HG02798 (cell line): Measurements from ENCODE around the gene XRCC1.
A peak's percentile ranks its signal among the peaks of the same experiment; 100 is the strongest.

Experiments used
- ATAC-seq: cut with Tn5 transposase; IDR thresholded peaks from one replicate; pipeline ENCODE4 v1.9.1; 2021; ENCODE audit warnings: mild to moderate bottlenecking; ENCODE audit not compliant: unreplicated experiment, poor library complexity

XRCC1 gene

DNA sequence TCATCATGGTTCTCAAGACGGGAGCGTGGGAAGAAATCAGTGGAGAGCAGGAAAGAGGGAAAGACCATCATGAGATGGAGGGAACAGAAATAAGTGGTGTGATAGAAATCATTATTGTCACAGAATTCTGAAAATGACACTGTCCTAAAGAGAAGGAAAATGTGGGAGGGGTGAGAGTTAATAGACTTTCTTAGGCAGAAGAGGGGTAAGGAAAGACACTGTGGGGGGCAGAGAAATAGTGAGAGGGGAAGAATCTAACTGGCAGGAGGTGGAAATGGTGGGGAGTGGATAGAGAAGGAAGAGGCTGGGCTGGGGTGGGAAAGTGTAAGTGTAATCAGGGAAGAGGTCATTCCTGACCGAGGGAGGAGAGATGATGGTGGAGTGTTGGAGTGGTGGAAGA lies 3.5 kb upstream of the XRCC1 start:
- no peak for ATAC-seq

DNA sequence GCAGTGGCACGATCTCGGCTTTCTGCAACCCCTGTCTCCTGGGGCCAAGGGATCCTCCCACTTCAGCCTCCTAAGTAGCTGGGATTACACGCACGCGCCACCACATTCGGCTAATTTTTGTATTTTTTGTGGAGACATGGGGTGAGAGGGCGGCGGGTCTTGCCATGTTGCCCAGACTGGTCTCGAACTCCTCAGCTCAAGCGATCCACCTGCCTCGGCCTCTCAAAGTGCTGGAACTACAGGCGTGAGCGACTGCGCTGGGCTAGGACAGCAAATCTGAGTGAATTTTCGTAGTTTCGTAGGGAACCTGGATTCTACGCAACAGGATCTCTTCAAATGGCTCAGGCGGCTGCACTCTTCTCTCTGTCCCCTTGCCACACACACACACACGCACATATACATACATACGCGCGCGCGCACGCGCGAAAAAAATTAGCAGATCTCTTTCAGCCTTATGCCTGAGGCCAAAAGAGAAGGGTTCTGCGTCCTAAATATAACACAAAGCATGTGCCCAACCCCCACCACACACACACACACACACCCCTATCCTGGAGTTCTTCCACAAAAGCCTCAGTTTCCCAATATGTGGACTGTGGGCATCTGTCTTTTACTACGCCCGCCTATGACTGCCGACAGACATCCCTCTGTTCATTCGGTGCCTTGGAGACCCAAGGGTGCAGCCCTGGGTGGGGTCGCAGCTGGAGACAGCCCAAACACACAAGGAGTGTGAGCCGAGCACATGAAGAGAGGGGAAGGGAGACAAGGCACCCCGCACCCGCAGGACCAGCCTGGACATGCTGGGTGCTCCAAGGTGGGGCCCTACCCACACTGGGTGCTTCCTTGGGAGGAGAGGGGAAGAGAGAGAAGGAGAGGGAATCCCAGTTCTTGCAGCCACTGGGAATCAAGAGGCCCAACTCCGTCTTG lies 890 bp upstream of the XRCC1 start:
- ATAC-seq: no peak

DNA sequence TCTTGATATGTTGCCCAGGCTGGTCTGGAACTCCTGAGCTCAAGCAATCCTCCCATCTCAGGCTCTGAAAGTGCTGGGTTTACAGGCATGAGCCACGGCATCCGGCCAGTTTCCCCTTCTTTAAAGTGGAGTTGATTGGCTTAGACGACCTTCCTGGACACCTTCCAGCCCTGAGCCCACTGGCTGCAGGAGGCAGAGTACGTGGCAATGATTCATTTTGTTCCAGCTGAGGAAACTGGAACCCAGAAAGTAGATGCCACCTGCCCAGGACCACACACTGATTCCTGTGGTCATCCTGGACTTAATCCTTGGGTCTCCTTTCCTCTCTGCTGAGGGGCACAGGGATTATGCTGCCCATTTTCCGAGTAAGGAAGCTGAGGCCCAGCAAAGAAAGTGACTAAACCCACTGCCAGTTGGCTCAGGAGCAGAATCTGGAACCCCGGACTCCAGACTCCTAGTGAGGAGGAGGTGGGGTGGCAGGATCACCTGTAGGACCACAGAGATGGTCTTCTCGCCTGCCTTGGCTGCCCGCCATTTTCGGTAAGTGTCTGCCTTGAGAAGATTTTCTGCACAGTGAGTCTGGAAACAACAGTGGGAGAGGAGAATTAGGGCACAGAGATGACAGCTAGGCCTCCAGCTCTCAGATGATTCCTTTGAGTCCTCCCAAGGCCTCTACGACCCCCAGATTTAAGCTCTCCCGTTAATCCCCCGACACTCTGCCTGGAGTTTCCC lies 737 bp downstream of the XRCC1 start:
- no peak for ATAC-seq

DNA sequence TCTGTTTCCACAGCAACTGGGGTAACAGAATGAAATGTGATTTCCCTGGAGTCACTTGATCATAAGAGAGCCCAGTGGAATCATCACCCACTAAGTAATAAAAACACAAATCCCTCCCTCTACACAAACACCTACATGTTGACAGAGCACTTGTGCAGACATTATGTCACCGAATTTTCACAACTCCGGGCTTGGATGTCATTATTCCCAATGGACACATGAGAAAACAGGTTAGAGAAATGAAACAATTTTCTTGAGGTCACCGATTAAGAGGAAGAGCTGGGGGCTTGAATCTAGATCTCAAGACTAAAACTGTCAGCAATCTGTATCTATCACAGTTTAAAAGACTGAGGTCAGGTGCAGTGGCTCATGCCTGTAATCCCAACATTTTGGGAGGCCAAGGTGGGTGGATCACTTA lies 3.1 kb downstream of the XRCC1 start:
- no peak for ATAC-seq

DNA sequence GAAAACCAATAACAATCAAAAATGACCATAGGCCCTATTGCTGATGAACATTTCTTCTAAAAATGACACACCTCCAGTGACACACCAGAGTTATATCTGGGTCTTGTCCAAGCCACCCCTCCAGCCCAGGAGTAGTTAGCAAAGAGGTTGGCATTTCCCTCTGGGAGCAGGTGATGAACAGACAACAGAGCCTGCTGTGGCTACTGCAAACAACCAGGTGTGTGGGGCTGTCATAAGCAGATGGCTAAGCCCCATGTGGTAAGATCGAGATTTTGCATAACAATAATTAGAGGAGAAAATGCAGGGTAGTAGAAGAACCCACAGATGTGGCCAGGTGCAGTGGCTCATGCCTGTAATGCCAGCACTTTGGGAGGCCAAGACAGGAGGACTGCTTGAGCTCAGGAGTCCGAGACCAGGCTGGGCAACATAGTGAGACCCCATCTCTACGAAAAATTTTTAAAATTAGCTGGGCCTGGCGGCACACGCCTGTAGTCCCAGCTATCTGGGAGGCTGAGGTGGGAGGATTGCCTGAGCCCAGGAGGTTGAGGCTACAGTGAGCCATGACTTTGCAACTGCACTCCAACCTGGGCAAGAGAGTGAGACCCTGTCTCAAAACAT lies 5.0 kb downstream of the XRCC1 start:
- no peak for ATAC-seq

DNA sequence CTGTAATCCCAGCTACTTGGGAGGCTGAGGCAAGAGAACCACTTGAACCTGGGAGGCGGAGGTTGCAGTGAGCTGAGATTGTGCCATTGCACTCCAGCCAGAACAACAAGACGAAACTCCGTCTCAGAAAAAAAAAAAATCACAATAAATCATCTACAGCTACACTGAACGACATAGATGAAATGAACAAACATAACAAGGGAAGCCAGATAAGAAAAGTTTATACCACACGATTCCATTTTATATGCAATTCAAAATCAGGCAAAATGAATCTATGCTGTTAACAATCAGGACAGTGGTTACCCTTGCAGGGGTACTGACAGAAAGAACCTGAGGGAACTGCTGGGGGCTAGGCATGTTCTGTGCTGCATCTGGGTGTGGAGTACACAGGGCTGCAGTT lies 5.7 kb downstream of the XRCC1 start:
- ATAC-seq: no peak

DNA sequence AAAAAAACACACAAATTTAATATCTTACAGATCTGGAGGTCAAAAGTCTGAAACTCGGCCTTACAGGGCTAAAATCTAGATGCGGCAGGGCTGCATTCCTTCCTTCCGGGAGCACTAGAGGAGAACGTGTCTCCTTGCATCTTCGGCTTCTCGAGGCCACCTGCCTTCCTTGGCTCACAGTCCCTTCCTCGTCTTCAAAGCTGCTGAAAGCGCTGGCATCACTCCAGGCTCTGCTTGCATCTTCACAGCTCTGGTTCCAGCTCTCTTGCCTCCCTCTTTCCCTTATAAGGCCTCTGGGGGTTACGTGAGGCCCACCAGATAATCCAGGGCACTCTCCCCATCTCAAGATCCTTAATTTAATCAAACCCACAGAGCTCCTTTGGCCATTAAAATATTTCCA lies 10.5 kb downstream of the XRCC1 start:
- ATAC-seq: no peak

DNA sequence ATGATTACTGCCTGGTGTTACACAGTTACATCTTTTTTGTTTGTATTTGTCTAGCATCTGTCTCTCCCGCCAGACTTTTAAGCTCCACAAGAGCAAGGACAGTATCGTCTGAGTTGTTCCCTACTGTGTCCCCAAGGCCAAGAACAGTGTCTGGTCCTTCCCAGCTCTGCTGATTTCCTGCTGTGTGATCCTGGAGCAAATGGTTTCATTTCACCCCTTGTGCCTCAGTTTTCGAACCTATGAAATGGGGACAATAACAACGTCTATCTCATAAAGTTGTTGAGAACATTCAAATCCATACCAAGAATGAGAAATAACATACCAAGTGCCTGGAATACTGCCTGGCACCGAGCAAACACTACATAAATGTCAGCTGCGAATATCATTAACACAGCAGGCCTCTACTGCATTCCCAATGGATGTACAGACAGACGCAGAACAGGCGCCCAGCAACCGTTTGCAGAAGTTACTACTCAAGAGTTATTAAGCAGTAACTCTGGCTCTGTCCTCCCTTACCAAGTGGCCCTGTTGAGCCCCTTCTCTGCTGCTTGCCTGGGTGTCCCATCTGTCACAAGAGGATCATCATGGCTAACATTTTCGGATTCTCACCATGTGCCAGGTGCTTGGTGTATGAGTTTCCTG lies 11.4 kb downstream of the XRCC1 start:
- no peak for ATAC-seq

DNA sequence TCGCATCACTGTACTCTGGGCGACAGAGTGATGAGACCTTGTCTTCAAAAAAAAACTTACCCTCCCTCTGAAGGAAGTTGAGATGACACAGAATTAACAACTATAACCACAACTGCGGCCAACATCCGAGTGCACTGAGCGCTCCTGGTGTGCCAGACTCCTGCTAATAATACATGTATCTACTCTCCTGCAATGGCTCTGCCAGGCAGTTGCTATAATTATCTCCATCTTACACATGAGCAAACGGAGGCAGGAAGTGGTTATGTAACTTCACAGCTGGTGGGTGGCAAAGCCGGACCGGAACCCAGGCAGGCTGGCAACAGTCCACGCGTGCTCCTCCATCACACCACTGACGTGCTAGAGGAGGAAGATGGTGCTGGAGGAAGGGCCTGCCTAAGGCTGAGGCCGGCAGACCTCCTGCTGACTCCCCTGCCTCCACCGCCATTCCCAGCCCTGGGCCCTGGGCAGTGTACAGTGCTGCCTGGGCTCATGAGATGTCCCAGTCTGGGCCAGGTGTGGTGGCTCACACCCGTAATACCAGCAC lies 12.6 kb downstream of the XRCC1 start:
- ATAC-seq: peak; percentile 69

DNA sequence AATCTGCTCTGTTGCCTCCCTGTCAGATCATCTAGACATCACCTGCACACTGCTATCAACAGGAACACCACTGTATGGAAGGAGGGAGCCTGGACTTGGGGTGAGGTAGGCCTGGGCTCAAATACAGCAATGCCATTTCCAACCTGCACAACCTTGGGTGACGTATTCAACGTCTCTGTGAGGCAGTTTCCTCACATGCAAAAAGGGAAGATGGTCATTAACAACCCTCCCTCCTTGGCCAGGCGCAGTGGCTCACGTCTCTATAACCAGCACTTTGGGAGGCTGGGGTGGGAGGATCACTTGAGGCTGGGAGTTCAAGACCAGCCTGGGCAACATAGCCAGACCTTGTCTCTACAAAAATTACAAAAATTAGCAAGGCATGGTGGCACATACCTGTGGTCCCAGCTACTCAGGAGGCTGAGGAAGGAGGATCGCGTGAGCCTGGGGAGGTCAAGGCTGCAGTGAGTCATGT lies 13.1 kb downstream of the XRCC1 start:
- ATAC-seq: no peak

DNA sequence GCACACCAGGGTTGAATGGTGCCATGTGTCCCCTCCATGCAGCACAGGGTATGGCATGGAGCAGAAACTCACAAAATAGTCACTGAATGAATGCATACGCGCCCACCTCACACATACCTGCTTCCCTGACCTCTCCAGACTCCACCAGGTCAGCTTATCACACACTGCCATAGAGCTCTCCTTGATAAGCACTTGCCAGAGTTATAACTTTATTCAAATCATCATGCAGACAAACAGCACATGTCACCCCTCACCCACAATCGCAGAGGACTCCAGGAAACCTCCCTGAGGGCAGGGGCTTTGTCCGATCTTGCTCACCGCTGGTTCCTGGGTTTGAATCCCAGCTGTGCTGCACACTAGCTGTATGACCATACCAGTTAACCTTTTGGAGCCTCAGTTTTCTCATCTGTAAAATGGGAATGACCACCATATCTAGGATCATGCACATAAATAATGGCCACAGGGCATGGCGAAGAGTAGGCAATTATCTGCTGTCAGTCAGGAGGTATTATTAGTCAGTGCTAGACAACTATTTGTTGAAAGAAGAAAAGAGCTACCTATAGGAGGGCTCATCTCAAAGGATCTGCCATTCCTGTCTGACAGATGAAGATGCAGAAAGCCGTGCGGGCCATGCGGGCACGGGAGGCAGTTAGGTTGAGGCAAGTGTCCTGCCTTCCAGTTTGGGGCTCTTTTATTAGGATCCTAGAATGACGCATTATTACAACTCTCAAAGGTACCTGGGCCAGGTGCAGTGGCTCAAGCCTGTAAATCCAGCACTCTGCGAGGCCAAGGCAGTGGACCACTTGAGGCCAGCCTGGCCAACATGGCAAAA lies 14.0 kb downstream of the XRCC1 start:
- no peak for ATAC-seq

DNA sequence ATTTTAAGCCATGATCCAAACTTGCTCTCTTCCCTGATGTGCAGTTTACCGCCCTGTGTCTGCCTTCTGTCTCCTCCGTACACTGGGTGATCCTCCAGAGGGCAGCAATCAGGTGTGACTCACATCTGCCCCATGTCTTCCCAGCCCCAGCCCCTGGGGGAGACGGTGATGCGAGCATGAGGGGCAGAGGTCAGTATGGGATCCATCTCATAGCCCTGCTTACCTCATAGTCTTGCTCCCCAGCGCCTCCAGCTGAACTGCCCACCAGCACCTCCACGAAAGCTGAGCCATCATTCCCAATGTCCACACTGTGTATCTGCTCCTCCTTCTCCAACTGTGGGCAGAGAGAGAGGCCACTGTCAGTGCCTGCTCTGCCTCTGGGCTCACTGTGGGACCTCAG lies 14.6 kb downstream of the XRCC1 start:
- ATAC-seq: no peak

DNA sequence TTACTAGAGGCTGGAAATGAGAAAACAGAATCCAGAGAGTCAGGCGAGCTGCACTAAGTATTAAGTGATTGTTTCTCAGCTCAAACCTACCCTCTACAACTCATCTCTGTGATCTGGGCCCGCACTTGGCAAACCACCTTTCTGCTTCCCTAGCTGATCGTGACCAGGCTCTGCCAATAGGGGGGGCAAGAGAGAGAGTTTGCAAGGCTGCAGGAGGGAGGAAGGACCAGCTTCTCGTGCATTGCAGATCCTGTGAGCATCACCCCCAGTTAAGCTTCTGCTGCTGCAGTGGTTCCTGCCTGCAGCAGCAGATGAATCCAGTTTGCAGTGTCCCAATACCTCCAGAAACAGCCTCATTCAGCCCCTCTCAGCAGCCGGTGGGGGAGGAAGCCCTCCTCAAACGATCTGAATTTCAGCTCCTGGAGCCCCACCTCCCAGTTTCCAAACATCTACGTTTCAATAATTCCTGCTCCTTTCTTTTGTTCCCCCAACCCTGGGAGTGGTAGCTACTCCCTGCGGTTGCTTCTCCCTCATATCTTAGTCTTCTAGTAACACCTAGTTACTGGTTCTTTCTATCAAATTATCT lies 20.0 kb downstream of the XRCC1 start:
- ATAC-seq: no peak

DNA sequence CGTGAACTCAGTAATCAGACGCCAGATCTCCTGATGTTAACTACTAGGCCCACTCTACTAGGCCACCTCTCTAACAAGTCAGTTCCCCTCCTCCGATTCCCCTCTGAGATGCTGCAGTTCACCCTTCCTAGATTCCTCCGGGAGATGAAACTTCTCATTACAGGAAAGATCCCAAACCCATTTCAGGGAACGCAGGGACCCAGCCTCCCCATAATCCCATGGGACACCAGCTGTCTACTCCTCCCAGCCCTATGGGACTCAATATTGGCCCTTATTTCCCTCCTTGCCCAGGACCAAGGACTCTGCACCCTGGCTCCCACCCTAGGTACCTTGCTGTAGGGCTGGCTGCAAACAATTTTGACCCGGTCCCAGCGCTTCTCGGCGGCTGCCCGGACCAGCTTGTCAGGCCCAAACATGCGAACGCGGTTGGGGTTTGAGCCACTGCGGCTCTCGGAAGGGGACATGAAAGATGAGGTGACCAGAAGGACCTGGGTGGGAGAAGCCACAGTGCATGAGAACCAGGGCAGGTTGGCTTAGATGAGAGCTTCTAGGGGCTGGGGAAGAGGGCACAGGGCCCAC lies 20.9 kb downstream of the XRCC1 start:
- ATAC-seq: no peak

DNA sequence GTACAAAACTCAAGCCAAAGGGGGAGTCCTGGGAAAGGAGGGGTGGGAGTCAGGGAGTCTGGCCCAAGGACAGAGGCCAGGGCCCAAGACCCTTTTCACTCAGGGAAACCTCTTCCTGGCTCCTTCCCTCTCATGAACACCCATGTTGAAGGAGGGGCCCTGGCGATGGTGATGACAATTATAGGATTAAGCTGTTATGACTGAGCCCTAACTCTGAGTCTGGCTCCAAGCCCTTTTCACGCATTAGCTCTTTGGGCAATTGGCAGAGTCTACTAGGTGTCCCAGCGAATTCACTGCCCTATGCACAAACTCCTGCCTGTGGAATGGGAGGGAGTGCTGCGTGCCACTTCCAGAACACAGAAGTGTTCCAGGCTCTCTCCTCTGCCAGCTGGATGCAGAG lies 21.7 kb downstream of the XRCC1 start:
- ATAC-seq: no peak

DNA sequence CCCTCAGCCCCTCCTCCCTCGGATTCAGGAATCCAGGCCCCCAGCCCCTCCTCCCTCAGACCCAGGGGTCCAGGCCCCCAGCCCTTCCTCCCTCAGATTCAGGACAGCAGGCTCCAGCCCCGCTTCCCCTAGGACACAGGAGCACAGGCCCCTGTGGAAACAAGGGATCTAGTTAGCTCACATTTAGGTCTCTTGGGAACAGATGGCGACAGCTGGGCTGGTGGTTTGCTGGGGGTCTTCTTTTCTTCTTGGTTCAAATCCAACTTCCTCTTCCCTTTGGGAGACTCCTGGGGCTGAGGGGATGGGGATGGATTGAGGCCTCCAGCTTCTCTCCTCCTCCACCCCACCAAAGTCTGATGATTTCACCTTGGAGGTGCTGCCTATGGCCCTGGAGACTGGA lies 22.7 kb downstream of the XRCC1 start:
- no peak for ATAC-seq

DNA sequence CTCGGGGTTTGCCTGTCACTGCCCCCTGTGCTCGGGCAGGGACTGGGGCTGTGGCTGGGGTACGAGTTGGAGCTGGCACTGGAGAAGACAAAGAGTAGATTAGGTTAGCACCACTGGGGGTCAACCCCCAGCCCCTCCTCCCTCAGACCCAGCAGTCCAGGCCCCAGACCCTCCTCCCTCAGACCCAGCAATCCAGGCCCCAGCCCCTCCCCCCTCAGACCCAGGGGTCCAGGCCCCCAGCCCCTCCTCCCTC lies 23.2 kb downstream of the XRCC1 start:
- no peak for ATAC-seq

DNA sequence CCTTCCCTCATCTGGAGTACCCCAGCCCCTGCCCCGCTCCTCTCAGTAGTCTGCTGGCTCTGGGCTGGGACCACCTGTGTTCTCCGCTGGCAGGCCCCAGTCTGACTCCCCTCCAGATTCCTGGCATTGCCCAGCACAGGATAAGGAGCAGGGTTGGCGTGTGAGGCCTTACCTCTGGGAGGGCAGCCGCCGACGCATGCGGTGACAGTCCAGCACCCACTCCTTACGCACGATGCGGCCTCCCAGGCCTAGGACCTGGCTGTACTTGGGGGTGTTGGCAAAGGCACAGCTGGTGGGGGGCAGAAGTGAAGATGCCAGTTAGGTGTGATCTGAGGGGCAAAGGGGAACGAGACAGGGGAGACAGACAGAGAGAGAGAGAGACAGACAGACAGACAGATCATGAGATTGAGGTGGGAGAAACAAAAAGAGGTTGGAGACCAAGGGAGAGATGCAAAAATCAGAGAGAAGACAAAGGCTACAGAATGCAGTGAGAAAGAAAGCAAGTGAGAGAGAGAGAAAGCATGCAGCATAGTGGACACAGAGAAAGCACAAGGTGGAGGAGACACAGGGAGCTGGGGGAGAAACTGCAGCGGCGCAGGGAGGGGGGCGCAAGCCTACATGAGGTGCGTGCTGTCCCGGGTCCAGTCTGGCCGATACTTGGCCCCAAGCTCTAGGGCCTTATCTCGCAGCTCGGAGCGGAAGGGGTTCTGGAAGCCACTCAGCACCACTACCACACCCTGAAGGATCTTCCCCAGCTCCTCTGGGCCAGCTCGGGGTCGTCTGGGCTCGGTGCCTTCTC lies 23.7 kb downstream of the XRCC1 start:
- ATAC-seq: no peak
